NCI-H2107 treated with DMSO at 0.1 percent for 48 hours (cell line): ENCODE data around the gene TLL1.
A peak's percentile ranks its signal among the peaks of the same experiment; 100 is the strongest.

Experiments used
- DNase-seq: peaks from one replicate; lab custom pipeline; 2025; ENCODE audit not compliant: unreplicated experiment; lab: John Stamatoyannopoulos, UW

The TLL1 gene

GRCh38 chr4:166043801-166044200, 170.8 kb downstream of the TLL1 start:
- no peak for DNase-seq

GRCh38 chr4:166044871-166045270, 171.8 kb downstream of the TLL1 start:
- no peak for DNase-seq

GRCh38 chr4:166045457-166045856, 172.4 kb downstream of the TLL1 start:
- no peak for DNase-seq

GRCh38 chr4:166049036-166049435, 176.0 kb downstream of the TLL1 start:
- no peak for DNase-seq

- no peak for DNase-seq
Measured at GRCh38 chr4:166064721-166065120, 191.7 kb downstream of the TLL1 start.

- DNase-seq: no peak
Measured at GRCh38 chr4:166065324-166065723, 192.3 kb downstream of the TLL1 start.

- DNase-seq: no peak
Measured at GRCh38 chr4:166066936-166067335, 193.9 kb downstream of the TLL1 start.

GRCh38 chr4:166067915-166068314, 194.9 kb downstream of the TLL1 start:
- DNase-seq: no peak

GRCh38 chr4:166073783-166074182, 200.7 kb downstream of the TLL1 start:
- no peak for DNase-seq

GRCh38 chr4:166075599-166075998, 202.6 kb downstream of the TLL1 start:
- no peak for DNase-seq

GRCh38 chr4:166077782-166078181, 204.7 kb downstream of the TLL1 start:
- no peak for DNase-seq

- no peak for DNase-seq
Measured at GRCh38 chr4:166078383-166078782, 205.3 kb downstream of the TLL1 start.

GRCh38 chr4:166078955-166079354, 205.9 kb downstream of the TLL1 start:
- DNase-seq: no peak

GRCh38 chr4:166087569-166087968, 214.5 kb downstream of the TLL1 start:
- no peak for DNase-seq

- DNase-seq: no peak
Measured at GRCh38 chr4:166088576-166088975, 215.5 kb downstream of the TLL1 start.

GRCh38 chr4:166091146-166091545, 218.1 kb downstream of the TLL1 start:
- no peak for DNase-seq

GRCh38 chr4:166091912-166092510, 219.0 kb downstream of the TLL1 start:
- peak; percentile 23 for DNase-seq

- no peak for DNase-seq
Measured at GRCh38 chr4:166092797-166093290, 219.8 kb downstream of the TLL1 start.

- no peak for DNase-seq
Measured at GRCh38 chr4:166104623-166105022, 231.6 kb downstream of the TLL1 start.

- DNase-seq: no peak
Measured at GRCh38 chr4:166121897-166122296, 248.9 kb downstream of the TLL1 start.

- DNase-seq: no peak
Measured at GRCh38 chr4:166123546-166123945, 250.5 kb downstream of the TLL1 start.

GRCh38 chr4:166128403-166128802, 255.4 kb downstream of the TLL1 start:
- DNase-seq: no peak

- DNase-seq: no peak
Measured at GRCh38 chr4:166134285-166134684, 261.2 kb downstream of the TLL1 start.
